ENCODE data around the gene BAIAP2.

Gene BAIAP2

GRCh38 chr17:81053041-81053970 lies 18.4 kb downstream of the BAIAP2 start:
- DNase-seq (ENCODE audit: low spot score): no peak

DNA sequence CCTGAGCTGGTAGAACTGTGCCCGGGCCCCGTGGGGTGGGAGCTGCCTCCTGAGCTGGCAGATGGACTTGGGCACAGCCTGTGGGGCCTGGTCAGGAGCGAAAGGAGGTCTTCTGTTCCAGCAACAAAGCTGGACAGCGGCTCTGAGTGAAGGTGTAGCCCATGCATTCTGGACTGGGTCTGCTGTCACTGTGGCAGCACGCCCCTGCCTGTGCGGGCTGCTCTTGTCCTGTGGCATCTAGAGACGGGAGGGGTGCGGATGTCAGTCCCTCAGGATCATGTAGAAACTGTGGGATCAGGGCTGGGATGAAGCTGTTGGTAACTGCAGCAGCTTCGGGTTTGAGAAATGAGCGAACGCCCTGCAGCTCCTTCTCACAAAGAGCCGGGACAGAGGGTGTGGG lies 19.4 kb downstream of the BAIAP2 start:
- DNase-seq (ENCODE audit: low spot score): no peak

GRCh38 chr17:81054881-81055370 lies 20.0 kb downstream of the BAIAP2 start:
- no peak for DNase-seq (ENCODE audit: low spot score)

GRCh38 chr17:81056312-81056711 lies 21.4 kb downstream of the BAIAP2 start:
- no peak for DNase-seq (ENCODE audit: low spot score)

- DNase-seq (ENCODE audit: low spot score): no peak
These were observed 22.3 kb downstream of the BAIAP2 start for GRCh38 chr17:81057079-81057730.

GRCh38 chr17:81057777-81058176 lies 22.8 kb downstream of the BAIAP2 start:
- no peak for DNase-seq (ENCODE audit: low spot score)

- DNase-seq (ENCODE audit: low spot score): no peak
These were observed 23.4 kb downstream of the BAIAP2 start for GRCh38 chr17:81058263-81058871.

DNA sequence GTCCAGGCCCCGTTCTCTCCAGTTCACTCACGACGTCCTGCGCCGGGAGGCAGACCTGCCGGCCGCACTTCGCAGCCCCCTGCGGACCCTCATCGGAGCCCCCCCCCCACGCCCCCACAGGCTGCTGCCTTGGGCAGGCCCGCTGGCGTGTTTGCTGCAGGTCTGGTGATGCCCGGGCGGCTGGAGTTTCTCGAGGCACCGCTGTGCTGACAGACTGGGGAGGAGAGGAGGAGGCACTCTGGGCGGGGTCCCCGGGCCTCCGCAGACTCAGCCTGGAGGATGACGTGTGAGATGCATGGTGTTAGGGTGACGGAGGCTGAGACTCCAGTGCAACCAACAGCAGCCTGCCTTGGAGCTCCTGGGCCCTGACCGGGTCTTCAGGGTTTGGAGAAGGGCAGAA lies 24.1 kb downstream of the BAIAP2 start:
- no peak for DNase-seq (ENCODE audit: low spot score)

GRCh38 chr17:81060416-81060815 lies 25.5 kb downstream of the BAIAP2 start:
- DNase-seq (ENCODE audit: low spot score): no peak

DNA sequence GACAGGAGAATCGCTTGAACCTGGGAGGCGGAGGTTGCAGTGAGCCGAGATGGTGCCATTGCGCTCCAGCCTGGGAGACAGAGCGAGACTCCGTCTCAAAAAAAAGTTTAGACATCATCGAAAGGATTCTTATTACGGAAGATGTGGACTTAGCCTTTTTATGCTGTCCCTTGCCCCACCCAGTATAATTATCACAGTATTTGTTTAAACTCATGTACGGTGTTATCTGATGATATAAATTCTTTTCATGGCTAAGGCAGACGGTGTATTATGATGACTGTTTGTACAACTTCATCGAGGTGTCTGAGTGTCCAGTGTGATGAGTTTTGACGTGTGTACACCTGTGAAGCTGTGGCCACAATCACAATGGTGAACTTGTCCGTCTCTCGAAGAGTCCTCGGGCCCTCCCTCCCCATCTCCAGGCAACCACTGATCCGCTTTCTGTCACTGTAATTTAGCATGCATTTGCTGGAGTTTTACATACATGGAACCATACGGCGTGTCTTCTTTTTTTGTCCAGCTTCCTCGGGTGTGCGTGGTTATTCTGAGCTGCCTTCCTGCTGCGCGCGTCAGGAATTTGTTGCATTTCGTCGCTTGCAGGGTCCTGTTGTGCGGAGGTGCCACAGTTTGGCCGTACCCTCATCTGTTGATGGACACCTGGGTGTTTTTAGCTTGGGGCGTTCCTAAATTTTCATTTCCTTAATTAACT lies 26.2 kb downstream of the BAIAP2 start:
- no peak for DNase-seq (ENCODE audit: low spot score)

GRCh38 chr17:81062014-81062780 lies 27.2 kb downstream of the BAIAP2 start:
- no peak for DNase-seq (ENCODE audit: low spot score)

GRCh38 chr17:81063106-81064093 lies 28.4 kb downstream of the BAIAP2 start:
- no peak for DNase-seq (ENCODE audit: low spot score)

GRCh38 chr17:81064678-81065475 lies 29.9 kb downstream of the BAIAP2 start:
- no peak for DNase-seq (ENCODE audit: low spot score)

DNA sequence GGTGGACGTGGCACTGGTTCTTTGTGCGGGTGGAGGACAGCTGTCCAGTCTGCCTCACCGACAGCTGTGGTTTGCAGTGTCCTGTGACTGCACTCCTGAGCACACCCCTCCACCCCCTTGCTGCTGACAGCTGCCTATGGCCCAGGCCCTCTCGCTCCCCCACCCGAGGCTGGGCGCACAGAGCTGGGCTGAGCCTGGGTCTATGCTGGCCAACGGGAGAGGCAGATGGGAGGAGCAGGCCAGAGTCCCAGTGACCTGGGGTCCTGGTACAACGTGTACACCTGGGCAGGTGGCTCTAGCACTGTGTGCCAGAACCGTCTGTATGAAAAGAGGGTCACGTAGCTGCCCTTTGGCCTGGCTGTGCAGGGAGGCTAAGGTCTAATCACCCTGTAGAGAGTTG lies 30.5 kb downstream of the BAIAP2 start:
- DNase-seq (ENCODE audit: low spot score): no peak

DNA sequence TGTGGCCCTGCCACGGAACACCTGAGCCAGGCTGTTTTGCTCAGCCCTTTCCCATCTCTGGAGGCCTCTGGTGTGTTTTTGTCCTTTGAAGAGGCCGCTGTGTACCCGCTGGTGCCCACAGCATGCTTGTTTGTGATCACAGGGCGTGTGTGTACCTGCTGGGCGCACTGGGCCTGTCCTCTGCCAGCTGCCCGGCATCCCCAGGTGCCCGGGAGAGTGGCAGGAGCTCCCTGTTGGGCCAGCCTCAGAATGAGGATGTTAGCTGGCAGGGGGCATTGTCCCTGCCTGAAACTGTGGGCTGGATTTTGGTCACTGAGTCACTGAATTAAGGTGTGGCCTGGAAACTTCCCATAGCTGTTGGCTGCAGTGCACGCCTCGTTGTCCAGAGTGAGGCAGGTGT lies 31.1 kb downstream of the BAIAP2 start:
- DNase-seq (ENCODE audit: low spot score): no peak

- DNase-seq (ENCODE audit: low spot score): no peak
These were observed 31.9 kb downstream of the BAIAP2 start for GRCh38 chr17:81066771-81067315.

DNA sequence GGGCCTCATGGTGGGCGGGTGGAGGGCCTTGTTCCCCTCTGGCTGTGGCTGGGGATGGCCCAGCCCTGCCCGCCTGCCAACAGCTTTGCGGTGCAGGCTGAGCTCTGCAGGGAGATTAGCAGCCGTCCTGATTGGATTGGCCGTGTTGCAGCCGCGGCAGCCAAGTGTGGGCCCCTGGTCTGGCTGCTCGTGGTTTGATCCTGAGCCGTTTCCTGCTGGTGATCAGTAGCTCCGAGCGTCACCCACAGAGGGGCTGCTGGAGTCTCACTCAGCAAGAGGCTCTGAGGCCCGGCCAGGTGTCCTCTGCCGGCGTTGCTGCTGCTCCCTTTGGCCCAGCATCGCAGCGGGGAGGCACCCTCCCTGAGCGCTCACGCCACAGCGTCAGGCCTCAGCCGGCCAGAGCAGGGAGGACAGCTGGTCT lies 32.5 kb downstream of the BAIAP2 start:
- no peak for DNase-seq (ENCODE audit: low spot score)

DNA sequence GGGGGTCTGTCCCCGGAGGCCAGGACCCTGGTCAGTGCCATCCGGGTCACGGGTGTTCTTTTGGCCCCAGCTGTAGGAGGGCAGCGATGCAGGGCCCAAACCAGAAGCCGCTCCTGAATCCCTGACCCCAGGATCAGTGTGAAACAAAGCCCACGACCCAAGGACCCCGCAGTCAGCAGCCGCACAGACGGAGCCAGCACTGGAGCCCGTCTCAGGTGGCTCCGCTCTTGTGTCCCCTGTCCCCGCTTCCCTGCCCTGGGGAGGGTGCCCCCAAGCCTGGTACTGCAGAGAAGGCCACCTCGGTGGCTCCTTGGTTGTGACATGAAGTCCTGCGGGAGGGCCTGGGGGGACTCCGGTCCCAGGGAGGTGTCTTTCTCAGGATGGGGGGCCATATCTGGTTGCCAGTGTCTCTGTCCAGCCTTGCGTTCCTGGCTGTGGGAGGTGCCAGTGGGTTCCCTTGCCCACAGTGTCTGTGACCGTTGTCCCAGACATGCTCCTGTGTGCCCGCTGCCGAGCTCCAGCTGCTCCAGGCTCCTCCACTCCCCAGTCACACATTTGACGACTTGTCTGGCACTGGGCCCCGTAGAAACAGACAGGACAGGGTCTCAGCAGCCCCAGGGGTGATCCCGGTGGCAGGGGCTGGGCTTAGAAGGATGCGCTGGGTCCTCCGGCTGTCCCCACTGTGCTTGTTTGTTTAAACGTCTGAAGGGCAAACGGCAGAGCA lies 33.6 kb downstream of the BAIAP2 start:
- DNase-seq (ENCODE audit: low spot score): no peak

Data from globus pallidus (tissue), 1 donor.